GM10266 (cell line): ENCODE data around the gene PADI4.
"Not testable (repeated sequence)": the region's sequence is repeated elsewhere in the genome, so short reads cannot be mapped to it uniquely, and the experiment has no call there.

Experiments used
- DNase-seq: peaks from one replicate; pipeline ENCODE4 v3.0.0; 2012; ENCODE audit errors: extremely low spot score
- CTCF ChIP-seq: IDR thresholded peaks from 2 replicates; pipeline ENCODE4 v1.5.1; 2012; ENCODE audit warnings: mild to moderate bottlenecking, low read depth; ENCODE audit not compliant: control insufficient read depth, insufficient read depth; ENCODE audit errors: missing control alignments

Gene PADI4

GRCh38 chr1:17405898-17406759 is 98.1 kb downstream of the PADI4 start:
- peak; percentile 85 for TF ChIP-seq CTCF
- DNase-seq: peak; percentile 67

GRCh38 chr1:17406760-17407475 is 98.9 kb downstream of the PADI4 start:
- not testable (repeated sequence) for DNase-seq

- DNase-seq: not testable (repeated sequence)
Observed at GRCh38 chr1:17407786-17408514, 100.0 kb downstream of the PADI4 start.

GRCh38 chr1:17409391-17409811 is 101.4 kb downstream of the PADI4 start:
- DNase-seq: no peak
- no peak for TF ChIP-seq CTCF

- no peak for TF ChIP-seq CTCF
Observed at GRCh38 chr1:17412093-17412870, 104.3 kb downstream of the PADI4 start.

More at GRCh38 chr1:17412093-17412870, 104.3 kb downstream of the PADI4 start:
- DNase-seq: no peak
